Stimulated activated memory B cell treated with anti-CD40 and anti-IgM and Interleukin-4, amounts not matched to agents 10 μg/mL and 1 μg/mL and 100 μg/mL, for 72 hours (primary cell): ENCODE measurements around the gene MUL1.

Source experiments
- ATAC-seq: fragments of 150-1000 bp; cut with Tn5 transposase; 2 replicates; pipeline ENCODE4 v1.10.0; 2021
- H3K27ac Mint-ChIP-seq: one replicate; pipeline ENCODE4 v1.8.0; 2022; ENCODE audit warnings: mild to moderate bottlenecking, mixed read lengths
- H3K27me3 Mint-ChIP-seq: one replicate; pipeline ENCODE4 v1.8.0; 2022; ENCODE audit warnings: mixed read lengths
- H3K36me3 Mint-ChIP-seq: one replicate; pipeline ENCODE4 v1.8.0; 2022; ENCODE audit warnings: mixed read lengths
- H3K4me1 Mint-ChIP-seq: one replicate; pipeline ENCODE4 v1.8.0; 2022; ENCODE audit warnings: mixed read lengths
- H3K4me3 Mint-ChIP-seq: one replicate; pipeline ENCODE4 v1.8.0; 2022; ENCODE audit warnings: mild to moderate bottlenecking, moderate library complexity, mixed read lengths
- H3K9me3 Mint-ChIP-seq: one replicate; pipeline ENCODE4 v1.8.0; 2022; ENCODE audit warnings: mixed read lengths

The MUL1 gene, protein sequence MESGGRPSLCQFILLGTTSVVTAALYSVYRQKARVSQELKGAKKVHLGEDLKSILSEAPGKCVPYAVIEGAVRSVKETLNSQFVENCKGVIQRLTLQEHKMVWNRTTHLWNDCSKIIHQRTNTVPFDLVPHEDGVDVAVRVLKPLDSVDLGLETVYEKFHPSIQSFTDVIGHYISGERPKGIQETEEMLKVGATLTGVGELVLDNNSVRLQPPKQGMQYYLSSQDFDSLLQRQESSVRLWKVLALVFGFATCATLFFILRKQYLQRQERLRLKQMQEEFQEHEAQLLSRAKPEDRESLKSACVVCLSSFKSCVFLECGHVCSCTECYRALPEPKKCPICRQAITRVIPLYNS

DNA sequence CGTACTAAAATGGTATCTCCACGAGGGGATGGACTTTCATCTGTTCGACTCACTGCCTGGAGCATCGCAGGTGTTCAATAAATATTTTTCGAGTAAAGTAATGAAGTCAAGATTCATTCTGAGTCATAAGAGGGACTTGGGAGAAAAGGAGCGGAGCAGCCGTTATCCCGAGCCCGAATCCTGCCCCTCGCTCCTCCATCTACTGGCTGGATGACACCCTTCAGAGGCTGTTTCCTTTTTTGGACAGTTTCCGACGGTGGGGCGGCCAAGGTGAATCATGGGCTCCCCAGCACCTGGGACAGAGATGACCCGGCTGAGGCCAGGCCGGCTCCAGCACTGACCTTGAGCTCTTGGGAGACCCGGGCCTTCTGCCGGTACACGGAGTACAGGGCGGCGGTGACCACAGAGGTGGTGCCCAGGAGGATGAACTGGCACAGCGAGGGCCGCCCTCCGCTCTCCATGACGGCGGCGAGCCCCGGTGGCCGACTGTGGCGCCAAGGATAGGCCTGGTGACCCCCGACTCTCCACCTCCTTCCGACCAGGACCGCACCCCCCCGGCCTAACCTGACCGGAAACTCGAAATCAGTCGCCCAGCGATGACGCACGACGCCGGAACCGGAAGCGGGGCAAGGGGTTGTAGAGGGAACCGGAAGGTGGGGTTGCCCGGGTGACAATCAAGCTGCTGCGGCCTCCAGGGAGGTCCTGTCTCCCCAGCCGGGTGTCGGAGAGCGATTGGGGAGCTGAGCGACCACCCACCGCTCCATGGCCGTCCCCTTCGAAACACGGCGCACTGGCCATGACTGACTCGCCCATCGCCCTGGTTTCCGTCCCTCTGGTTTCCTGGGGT is at the start of gene MUL1:
Gene MUL1 (minus strand): TSS at position 588 of the 847 bp plus-strand sequence. CDS start 127 bp downstream, at position 461.
- peak; percentile 98 for ATAC-seq
- no peaks in the 10 kb centered on the region for H3K9me3 Mint-ChIP-seq
- peaks cover 40% of the 10 kb centered on the region for H3K4me1 Mint-ChIP-seq
- H3K36me3 Mint-ChIP-seq: peaks cover 5% of the 10 kb centered on the region
- H3K27ac Mint-ChIP-seq: peak within 1 kb of the TSS; percentile 82
- H3K4me3 Mint-ChIP-seq: peak within 1 kb of the TSS; percentile 83
- peaks cover 3% of the 10 kb centered on the region for H3K27me3 Mint-ChIP-seq

DNA sequence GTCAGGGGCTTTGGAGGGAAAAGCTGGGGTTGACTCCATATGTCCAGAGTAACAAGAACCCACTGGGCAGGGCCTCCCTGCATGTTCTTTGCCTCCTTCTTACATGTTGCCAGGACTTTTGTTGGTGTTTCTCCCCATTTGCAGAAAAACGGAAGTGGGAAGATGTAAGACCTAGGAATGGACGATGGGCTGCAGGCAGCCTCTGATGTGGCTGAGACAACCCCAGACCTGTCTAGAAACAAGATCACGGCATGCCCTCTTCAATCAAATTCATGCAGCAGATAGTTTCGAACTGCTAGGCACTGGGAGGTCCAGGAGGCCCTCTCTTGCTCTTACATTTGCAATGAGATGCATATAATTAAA is 47.8 kb upstream of the MUL1 start:
- peaks cover 31% of the 10 kb centered on the region for H3K27me3 Mint-ChIP-seq
- no peak overlapping the region for H3K4me3 Mint-ChIP-seq
- H3K9me3 Mint-ChIP-seq: no peaks in the 10 kb centered on the region
- no peak for ATAC-seq
- peaks cover 15% of the 10 kb centered on the region for H3K4me1 Mint-ChIP-seq
- no peak overlapping the region for H3K27ac Mint-ChIP-seq
- no peaks in the 10 kb centered on the region for H3K36me3 Mint-ChIP-seq

DNA sequence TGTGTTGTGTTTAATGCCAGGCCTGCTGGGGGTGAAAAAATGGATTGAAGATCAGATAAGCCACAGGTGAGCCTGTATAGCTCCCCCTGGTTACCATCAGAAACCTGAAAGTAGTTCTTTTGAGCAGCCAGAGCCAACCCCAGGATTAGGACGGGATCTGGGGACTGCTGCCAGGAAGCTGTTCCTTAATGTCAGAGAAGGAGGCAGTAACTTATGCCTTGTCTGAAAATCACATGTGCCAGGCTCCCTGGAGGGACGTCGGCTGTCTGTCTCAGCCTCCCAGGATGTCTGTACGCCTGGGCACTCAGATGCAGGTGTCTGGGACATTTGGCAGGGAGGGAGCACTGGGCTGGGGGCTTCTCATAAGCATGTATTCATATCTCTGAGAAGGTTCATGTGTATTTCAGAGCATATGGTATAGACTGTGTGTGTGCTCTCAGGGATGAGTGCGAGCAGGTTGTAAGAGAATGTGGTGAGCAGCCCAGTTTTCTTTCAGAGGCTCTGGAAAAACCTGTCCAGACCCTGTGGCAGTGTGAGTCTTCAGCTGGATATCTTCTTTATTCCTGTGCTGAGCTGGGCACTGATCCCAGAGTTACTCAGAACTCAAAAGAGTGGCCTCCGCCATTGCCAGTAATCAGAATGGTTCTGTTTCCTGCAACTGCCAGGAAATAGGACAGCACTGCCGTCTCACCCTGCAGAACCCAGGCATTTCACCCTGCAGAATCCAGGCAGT is 47.2 kb upstream of the MUL1 start:
- peaks cover 25% of the 10 kb centered on the region for H3K27me3 Mint-ChIP-seq
- peaks cover 17% of the 10 kb centered on the region for H3K4me1 Mint-ChIP-seq
- H3K4me3 Mint-ChIP-seq: no peak overlapping the region
- H3K27ac Mint-ChIP-seq: no peak overlapping the region
- no peak for ATAC-seq
- H3K36me3 Mint-ChIP-seq: no peaks in the 10 kb centered on the region
- no peaks in the 10 kb centered on the region for H3K9me3 Mint-ChIP-seq

DNA sequence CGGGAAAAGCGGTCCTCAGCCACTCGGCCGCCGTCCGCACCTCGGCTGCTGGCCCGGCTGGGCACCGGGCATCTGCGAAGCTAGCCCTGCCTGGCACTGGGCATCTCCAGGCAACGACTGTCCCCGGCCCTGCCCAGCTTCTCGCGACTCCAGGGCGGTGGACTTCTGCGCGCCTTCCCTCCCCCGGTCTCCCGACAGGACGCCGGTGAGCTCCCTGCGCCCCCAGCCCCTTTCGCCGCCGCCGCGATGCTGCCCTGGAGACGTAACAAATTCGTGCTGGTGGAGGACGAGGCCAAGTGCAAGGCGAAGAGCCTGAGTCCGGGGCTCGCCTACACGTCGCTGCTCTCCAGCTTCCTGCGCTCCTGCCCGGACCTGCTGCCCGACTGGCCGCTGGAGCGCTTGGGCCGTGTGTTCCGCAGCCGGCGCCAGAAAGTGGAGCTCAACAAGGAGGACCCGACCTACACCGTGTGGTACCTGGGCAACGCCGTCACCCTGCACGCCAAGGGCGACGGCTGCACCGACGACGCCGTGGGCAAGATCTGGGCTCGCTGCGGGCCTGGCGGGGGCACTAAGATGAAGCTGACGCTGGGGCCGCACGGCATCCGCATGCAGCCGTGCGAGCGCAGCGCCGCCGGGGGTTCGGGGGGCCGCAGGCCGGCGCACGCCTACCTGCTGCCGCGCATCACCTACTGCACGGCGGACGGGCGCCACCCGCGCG is 44.9 kb upstream of the MUL1 start:
- H3K4me3 Mint-ChIP-seq: no peak overlapping the region
- H3K36me3 Mint-ChIP-seq: no peaks in the 10 kb centered on the region
- H3K27me3 Mint-ChIP-seq: peaks cover 30% of the 10 kb centered on the region
- no peak overlapping the region for H3K27ac Mint-ChIP-seq
- H3K9me3 Mint-ChIP-seq: no peaks in the 10 kb centered on the region
- ATAC-seq: no peak
- peaks cover 17% of the 10 kb centered on the region for H3K4me1 Mint-ChIP-seq

DNA sequence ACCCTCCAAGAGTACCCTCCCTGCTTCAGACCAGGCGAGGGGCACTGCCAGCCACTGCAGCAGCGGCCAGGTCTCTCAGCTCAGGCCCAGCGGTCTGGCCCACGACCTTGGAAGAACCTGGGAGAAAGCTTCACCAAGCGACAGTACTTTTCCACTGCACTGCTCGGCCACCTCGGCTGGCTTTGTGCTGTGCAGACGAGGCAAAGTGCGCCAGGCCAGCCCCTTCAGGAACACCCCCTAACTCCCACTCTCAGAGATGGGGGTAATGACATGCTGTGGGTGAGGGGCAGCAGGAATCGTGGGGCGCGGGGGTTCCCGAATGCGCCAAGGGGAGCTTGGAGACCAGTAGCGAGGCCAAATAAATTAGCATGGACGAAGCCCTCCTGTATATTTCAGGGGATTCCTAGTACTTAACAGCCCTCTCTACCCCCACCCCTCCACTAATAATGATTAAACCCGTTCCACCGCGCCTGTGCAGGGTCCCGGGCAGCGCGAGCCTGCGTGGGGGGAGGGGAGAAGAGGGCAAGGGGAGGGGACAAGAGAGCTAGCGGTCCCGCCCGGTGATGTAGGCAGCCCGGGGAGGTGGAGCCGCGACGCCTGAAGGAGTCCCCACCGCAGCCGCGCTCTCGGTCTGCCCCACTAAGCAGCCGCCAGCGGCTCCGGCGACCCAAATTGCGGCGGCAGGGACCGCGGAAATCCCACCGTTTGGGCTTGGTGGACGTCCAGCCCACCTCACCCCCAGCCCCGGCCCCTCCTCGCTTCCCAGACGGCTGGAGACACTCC is 44.2 kb upstream of the MUL1 start, which contains the start of gene FAM43B:
Gene FAM43B (plus strand): TSS at position 629 of the 783 bp plus-strand sequence. CDS start 401 bp downstream, outside the sequence.
- no peaks in the 10 kb centered on the region for H3K36me3 Mint-ChIP-seq
- H3K27ac Mint-ChIP-seq: no peak within 1 kb of the TSS
- H3K27me3 Mint-ChIP-seq: peaks cover 36% of the 10 kb centered on the region
- no peak within 1 kb of the TSS for H3K4me3 Mint-ChIP-seq
- H3K4me1 Mint-ChIP-seq: peaks cover 17% of the 10 kb centered on the region
- ATAC-seq: no peak
- H3K9me3 Mint-ChIP-seq: no peaks in the 10 kb centered on the region

DNA sequence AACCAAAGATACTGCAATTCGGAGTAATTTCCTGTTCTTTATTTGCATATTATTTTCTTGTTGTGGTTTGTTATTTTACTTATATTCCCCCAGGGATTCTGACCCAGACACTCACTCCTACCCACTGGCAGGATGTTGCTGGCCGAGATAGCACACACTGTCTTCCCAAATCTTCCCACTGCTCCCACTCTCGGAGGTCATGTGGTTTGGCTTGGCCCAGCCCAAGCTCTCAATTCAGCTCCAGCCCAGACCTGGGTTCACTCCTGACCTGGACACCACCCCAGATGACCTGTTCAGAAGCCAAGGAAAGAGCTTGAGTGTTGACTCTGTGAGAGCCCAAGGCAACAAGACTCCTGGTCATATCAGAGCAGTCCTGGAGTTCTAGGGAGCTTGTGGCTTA is 43.2 kb upstream of the MUL1 start:
- no peaks in the 10 kb centered on the region for H3K36me3 Mint-ChIP-seq
- H3K27ac Mint-ChIP-seq: no peak overlapping the region
- peaks cover 45% of the 10 kb centered on the region for H3K27me3 Mint-ChIP-seq
- ATAC-seq: no peak
- H3K4me3 Mint-ChIP-seq: no peak overlapping the region
- no peaks in the 10 kb centered on the region for H3K9me3 Mint-ChIP-seq
- peaks cover 17% of the 10 kb centered on the region for H3K4me1 Mint-ChIP-seq

DNA sequence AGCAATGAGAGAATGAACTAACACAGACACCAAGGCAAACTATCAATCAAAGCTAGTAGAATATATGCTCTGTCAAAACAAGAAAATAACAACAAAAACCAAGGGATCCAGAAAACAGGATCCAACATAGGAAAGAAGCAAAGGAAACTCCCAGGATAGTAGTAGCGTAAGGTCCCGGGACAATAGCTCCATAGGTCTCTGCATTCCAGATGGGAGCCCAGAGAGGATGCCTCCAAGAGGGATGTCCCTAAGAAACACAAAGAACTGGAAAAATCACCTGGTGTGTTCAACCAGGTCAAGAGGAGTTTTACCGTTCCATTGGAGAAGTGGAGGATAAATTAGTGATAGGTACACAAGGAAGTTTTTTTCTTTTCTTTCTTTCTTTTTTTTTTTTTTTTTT is 38.7 kb upstream of the MUL1 start:
- no peak for ATAC-seq
- H3K36me3 Mint-ChIP-seq: no peaks in the 10 kb centered on the region
- peaks cover 70% of the 10 kb centered on the region for H3K27me3 Mint-ChIP-seq
- no peaks in the 10 kb centered on the region for H3K9me3 Mint-ChIP-seq
- no peak overlapping the region for H3K27ac Mint-ChIP-seq
- H3K4me3 Mint-ChIP-seq: no peak overlapping the region
- H3K4me1 Mint-ChIP-seq: peaks cover 10% of the 10 kb centered on the region

DNA sequence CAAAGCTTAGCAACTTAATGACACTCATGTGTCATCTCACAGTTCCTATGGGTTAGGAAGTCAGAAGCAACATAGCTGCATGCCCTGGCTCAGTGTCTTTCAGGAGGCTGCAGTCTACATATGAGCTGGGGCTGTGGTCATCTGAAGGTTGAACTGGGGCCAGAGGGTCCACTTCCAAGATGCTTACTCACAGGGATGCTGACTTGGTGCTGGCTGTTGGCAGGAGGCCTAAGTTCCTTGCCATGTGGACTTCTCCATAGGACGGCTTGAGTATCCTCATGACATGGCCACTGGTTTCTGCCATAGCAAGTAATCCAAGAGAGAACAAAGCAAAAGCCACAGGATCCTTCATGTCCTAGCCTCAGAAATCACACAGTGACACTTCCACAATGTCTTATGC is 32.3 kb upstream of the MUL1 start:
- peaks cover 59% of the 10 kb centered on the region for H3K27me3 Mint-ChIP-seq
- H3K36me3 Mint-ChIP-seq: no peaks in the 10 kb centered on the region
- H3K4me3 Mint-ChIP-seq: no peak overlapping the region
- H3K27ac Mint-ChIP-seq: no peak overlapping the region
- H3K4me1 Mint-ChIP-seq: no peaks in the 10 kb centered on the region
- no peaks in the 10 kb centered on the region for H3K9me3 Mint-ChIP-seq
- no peak for ATAC-seq

DNA sequence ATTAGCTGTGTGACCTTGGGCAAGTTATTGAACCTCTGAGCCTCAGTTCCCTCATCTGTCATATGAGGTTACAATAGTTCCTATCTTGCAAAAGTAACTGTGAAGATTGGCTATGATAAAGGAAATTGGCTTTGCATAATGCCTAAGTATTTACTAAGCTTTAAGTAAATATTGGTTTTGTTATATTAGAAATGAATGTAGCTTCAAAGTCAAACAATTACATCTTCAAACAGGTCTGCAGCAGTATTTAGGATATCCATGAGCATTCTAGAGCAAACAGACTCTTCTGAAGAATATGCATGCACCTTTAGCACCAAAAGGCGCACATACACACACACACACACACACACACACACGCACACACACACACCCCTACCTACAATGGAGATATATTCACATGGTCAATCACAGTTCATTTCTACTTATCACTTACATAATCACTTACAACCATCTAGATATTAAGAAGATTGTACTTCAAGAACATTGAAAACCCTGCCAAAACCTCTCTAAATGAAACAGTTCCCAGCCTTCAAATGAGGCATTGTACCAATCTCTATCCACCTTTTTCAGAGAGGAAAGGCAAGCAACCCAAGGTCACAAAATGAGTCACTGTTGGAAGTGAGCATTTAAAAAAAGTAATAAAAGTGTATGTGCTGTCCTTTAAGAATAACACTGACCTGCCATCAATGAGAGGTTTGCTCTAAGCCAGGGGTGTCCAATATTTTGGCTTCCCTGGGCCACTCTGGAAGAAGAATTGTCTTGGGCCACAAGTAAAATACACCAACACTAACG is 31.0 kb upstream of the MUL1 start:
- no peaks in the 10 kb centered on the region for H3K4me1 Mint-ChIP-seq
- no peaks in the 10 kb centered on the region for H3K36me3 Mint-ChIP-seq
- H3K27me3 Mint-ChIP-seq: peaks cover 60% of the 10 kb centered on the region
- H3K27ac Mint-ChIP-seq: no peak overlapping the region
- ATAC-seq: no peak
- H3K4me3 Mint-ChIP-seq: no peak overlapping the region
- no peaks in the 10 kb centered on the region for H3K9me3 Mint-ChIP-seq

DNA sequence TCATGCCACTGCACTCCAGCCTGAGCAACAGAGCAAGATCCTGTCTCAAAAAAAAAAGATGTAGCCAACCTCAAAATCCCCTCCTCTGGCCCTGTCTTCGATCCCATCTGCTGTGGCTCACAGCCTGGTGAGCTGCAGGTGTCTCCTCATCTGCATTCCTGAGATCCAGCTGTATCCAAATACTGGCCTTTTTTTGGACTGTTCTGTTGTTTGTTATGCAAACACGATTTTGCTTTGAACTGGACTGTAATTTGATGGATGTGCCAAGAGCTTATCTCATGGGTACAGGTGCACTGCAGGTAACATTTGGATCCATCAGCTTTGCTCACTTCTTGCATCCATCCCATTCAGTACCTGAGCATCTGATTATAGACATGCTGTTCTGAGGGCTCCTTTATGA is 30.3 kb upstream of the MUL1 start:
- Mint-ChIP-seq H3K4me1 (no peaks in the 10 kb centered on the region), H3K36me3 (no peaks in the 10 kb centered on the region), H3K4me3 (no peak overlapping the region), H3K27me3 (peaks cover 60% of the 10 kb centered on the region), H3K9me3 (no peaks in the 10 kb centered on the region), H3K27ac (no peak overlapping the region)
- no peak for ATAC-seq

DNA sequence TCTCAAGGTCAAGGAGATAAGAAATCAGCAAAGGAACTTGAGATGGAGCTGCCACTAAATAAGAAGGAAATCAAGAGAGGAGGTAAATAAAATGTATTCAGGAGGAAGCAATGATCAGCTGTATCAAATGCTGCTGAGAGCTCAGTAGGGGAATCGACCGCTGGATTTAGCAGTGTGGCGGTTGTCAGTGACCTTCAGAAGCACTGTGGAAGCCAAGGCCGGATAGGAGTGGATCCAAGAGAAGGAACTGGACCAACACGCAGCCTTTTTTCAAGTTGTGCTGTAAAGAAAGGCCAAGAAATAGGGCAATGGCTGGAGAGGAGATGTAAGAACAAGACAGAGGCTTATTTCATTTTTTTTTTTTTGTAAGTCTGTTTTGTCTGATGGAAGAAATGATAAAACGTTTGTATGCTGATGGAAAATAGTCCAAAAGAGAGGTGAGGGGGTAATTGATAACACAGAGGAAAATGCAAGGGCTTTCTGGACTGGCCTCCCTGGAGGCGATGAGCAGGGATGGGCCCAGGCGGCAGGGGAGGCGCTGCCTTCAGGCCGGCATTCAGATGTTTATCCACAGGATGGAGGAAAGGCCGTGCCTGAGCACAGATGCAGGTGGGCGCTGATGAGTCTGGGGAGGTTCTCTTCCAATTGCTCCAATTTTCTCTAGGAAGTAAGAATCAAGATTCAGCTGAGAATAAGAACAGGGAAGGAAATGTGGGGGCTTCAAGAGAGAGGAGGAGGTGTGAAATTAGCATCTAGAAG is 26.9 kb upstream of the MUL1 start:
- ATAC-seq: no peak
- no peaks in the 10 kb centered on the region for H3K4me1 Mint-ChIP-seq
- no peak overlapping the region for H3K4me3 Mint-ChIP-seq
- peaks cover 62% of the 10 kb centered on the region for H3K27me3 Mint-ChIP-seq
- no peak overlapping the region for H3K27ac Mint-ChIP-seq
- H3K36me3 Mint-ChIP-seq: no peaks in the 10 kb centered on the region
- H3K9me3 Mint-ChIP-seq: no peaks in the 10 kb centered on the region

DNA sequence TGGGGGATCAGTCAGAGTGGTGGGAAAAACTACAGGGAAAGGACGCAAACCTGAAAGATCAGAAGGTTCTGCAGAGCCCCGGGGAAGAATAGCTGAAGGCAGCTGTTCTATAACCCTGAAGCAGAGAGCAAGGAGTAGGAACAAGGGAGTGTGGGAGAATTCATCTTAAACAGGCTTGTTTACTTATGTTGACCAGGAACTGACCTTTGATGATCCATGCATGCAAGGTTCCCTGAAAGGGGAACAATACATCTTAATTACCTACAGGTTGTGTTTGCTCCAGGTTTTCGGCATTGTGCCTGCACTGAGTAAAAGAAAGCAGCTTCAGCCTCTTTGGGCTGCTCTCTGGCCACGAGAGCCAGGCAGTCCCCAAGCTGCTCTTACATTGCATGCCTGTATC is 25.7 kb upstream of the MUL1 start:
- Mint-ChIP-seq H3K4me1 (no peaks in the 10 kb centered on the region), H3K36me3 (no peaks in the 10 kb centered on the region), H3K27ac (no peak overlapping the region), H3K27me3 (peaks cover 65% of the 10 kb centered on the region), H3K4me3 (no peak overlapping the region), H3K9me3 (no peaks in the 10 kb centered on the region)
- ATAC-seq: no peak

DNA sequence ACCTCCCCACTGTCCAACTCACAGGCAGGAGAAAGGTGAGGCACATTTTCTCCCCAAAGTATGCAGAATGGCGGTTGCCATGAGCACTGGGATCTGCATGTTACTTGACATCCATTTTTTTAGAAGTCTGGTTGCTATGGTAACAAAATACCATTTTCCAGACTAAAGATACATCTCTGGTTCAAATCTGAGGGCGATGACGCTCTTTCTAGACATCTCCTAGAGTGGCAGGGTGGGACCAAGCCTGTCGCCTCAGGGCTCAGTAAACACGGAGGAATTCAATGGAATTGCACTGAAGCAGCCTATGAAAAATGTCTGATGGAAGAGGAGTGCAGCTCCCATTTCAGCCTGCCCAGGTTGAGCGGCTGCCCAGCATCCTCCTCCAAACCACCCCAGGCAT is 22.9 kb upstream of the MUL1 start:
- Mint-ChIP-seq H3K27ac (no peak overlapping the region), H3K4me3 (no peak overlapping the region), H3K4me1 (no peaks in the 10 kb centered on the region), H3K9me3 (no peaks in the 10 kb centered on the region), H3K27me3 (peaks cover 78% of the 10 kb centered on the region), H3K36me3 (no peaks in the 10 kb centered on the region)
- ATAC-seq: no peak
